GM08714 (cell line): ENCODE data around the gene SLX4IP.

Source experiments
- H3K4me3 ChIP-seq: fragments of 200-500 bp; sonication (Bioruptor generic); 2 replicates; pipeline ENCODE4 v1.5.1; 2014; ENCODE audit warnings: mild to moderate bottlenecking, low read length, inconsistent platforms
- ZNF274 ChIP-seq: IDR thresholded peaks from 2 replicates; pipeline ENCODE4 v1.6.1; 2012; ENCODE audit warnings: mild to moderate bottlenecking, low read depth, low read length

SLX4IP gene

DNA sequence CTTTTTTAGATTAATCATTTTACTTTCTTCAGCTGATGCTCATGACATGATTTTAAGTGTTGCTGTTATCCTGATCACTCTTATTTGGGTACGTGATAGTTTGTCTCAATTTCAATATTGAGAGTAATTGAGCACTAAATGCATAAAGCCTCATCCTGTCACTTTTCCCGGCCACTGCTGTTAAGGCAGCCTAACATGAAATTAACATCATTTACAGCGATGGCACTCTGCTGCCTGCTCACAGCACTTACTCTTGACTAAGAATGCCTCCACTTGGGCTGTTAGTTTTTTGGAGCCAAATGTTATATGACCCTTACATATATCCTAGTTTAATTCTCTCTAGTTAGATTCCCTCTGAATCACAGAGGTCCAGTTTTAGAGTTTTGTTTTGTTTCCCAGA, 107.3 kb downstream of the SLX4IP start:
- no peak for TF ChIP-seq ZNF274
- H3K4me3 ChIP-seq = no peak overlapping the region

GRCh38 chr20:10543480-10543879, 108.4 kb downstream of the SLX4IP start:
- TF ChIP-seq ZNF274 = no peak
- H3K4me3 ChIP-seq = no peak overlapping the region

DNA sequence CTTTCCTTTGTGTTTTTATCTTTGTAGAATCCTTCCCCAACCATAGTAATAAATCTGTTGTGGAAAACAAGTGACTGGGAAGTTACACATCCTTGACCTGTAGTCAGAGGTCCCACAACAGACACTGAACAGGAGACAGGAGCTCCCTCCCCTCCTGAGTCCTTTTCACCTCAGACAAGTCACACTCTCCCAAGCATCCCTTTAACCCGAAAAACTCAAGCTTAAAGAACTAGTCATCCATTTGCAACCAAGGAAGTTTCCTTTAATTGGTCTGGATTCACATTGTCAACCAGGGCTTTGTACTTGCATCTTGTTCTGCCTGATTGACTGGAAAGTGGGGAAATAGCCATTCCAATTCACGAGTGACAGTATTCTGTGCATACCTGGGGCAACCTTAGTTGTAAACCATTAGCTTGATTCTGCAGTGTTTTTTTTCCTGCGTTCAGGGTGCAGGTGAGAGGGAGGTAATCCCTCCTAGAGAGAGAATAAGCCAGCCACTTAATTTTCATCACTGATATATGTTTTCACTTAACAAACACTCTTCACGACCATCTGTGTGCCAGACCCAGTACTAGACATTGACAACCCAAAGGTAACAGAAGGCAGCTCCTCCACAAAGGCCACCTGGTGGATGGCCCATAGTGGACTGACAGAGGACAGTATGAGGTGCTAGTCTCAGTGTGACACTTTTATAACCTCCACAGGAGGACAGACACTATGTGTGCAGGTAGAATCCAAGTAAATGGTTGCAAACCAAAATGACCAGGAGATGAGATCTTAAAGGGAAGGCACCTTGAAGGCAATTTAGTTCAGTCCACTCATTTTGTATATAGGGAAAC, 112.4 kb downstream of the SLX4IP start:
- TF ChIP-seq ZNF274 = no peak
- H3K4me3 ChIP-seq = no peak overlapping the region

DNA sequence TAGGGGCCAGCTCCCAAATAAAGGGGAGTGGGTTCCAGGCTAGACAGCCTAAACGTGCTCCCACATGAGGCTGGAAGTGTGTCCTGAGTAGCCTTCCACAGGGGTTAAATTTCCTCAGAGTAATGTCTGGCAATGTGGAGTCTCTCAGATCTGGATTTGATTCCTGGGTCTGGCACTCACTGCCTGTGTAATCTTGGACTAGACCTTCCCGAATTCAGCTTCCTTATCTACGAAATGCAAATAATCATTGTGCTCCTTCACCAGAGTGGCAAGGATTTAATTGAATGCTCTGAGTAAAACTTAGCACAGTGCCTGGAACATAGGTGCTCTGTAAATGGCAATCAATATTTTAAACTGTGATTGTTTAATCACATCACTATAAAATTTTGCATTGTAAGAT, 114.4 kb downstream of the SLX4IP start:
- no peak overlapping the region for H3K4me3 ChIP-seq
- no peak for TF ChIP-seq ZNF274

DNA sequence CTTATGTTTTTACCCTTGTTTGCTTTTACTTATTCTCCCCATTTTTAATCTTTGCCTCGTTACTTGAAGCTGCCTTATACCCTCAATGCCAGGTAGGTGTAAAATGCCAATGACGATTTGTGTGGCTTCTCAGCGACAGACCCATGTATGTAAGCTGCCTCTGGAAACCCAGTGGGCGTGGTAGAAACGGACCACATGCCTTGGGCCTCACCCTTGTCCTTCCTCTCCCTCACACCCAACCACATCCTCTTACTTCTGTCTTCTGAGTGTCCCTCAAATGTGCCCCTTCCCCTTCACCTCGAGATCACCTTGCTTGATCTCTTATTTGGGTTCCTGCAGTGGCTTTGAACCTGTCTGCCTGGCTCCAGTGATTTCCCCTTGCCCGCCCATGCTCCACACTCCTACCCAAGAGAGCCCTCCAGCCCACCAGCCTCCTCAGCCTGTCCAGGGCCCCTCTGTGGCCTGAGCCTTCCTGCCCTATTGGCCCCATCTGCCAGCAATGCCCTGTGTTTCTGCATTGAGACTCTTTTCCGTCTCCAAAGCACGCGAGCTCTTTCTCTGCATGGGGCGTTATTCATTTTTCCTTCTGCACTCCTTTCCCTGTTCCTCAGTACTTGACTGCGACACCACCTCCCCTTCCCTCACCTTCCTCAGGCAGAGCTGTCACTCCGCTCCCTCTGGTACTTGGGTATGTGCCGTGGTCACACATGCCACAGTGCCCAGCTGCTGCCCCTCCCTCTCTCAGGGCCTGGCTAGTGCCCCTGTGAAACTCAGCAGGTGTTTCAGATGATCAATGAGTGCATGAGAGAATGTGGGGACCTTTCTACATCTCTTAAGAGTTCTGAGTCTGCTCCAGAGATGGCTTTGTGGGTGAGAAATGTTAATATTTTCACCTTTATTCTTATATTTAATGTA, 115.4 kb downstream of the SLX4IP start:
- no peak overlapping the region for H3K4me3 ChIP-seq
- TF ChIP-seq ZNF274 = no peak

DNA sequence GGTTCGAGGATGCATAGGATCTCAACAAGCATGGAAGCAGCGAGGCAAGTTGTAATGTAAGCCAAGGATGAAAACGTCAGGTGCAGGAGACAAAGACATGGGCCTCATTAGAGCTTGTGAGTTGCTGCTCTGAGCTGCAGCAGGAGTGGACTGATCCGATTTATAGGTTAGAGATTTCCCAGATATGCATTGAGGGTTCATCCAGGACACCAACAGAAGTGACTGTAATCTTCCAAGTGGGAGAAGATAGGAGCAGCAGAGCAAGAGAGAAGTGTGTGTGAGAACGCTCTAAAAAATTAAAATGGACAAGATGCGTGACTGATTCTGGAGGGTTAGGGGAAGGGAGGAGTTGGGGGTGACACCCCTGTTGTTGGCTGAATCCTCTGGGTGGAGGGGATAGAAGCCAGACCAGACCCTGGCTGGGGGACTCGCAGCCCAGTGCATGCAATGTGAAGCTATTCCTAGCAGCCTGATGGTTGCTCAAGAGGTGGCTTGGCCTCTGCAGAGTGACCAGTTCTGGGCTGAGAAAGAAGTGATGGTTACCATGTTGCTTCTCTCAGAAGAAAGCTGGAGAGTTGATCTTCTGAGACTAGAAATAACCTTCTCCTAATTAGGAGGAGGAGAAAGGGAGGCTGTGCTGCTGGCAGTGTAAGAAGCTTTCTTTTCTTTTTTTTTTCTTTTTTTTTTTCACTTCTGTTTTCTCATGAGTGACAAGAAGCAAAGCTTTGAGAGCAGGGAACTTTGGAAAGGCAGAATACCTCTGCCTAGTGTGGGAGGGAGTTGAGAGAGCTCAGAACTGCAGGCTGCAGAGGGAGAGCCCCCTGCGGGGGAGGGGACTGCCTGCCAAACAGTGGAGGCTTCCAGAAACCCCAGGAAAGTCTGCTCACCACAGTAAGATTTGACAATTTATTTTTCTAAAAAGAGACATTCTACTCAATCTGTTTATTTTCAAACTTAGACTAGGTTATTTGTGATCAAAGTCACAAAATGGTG, 116.9 kb downstream of the SLX4IP start:
- TF ChIP-seq ZNF274 = no peak
- H3K4me3 ChIP-seq = no peak overlapping the region

- no peak overlapping the region for H3K4me3 ChIP-seq
- no peak for TF ChIP-seq ZNF274
Observed at GRCh38 chr20:10553326-10553984, 118.3 kb downstream of the SLX4IP start.

- TF ChIP-seq ZNF274 = no peak
- no peak overlapping the region for H3K4me3 ChIP-seq
Observed at GRCh38 chr20:10554285-10554684, 119.2 kb downstream of the SLX4IP start.

- TF ChIP-seq ZNF274 = no peak
- H3K4me3 ChIP-seq = no peak overlapping the region
Observed at GRCh38 chr20:10555393-10555792, 120.3 kb downstream of the SLX4IP start.

DNA sequence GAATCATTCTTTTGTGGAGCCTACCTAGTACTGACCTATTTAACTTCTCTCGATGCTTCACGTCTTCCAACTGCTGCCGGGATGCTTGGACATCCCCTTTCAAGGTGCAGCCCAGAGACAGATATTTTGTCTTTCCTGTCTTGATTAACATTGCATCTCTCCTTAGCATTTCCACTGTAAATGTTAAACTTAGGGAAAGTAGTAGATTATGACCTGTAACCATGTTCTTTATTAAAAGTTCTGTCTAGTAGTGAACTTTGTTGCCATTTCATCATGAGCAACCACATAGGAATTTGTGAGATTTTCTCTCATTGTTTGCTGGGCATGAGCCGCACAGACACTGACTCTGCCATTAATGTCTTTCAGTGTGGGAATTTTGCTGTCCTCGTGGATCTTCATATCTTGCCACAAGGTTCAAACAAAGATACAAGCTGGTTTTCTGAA, 120.8 kb downstream of the SLX4IP start:
- no peak for TF ChIP-seq ZNF274

GRCh38 chr20:10556519-10557083, 121.5 kb downstream of the SLX4IP start:
- H3K4me3 ChIP-seq = no peak overlapping the region
- TF ChIP-seq ZNF274 = no peak

More for the DNA sequence above, 120.8 kb downstream of the SLX4IP start:
- H3K4me3 ChIP-seq = no peak overlapping the region

DNA sequence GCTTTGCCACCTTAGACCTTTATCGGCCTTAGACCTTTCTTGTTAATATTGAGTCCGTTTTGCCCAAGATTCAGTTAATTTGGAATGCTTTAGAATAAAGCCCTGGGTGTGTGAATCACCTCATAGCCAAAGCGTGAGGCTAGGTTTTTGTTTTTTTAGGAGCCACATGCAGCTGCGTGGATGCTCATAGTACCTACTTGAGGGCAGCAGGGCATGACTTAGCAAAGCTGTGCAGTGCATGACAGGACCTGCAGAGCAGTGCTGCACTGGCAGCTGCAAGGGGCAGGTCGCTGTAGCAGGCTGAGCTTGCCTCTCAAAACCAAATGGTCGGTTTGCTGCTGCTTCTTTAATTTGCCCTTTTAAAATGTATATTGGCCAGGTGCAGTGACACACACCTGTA, 122.6 kb downstream of the SLX4IP start:
- TF ChIP-seq ZNF274 = no peak
- H3K4me3 ChIP-seq = no peak overlapping the region
